Measurements from ENCODE around the gene HIPK2. TPM values are rescaled to one million over a fixed set of nuclear protein-coding genes. Genes with fewer than 3 reads are reported as not detected.

The HIPK2 gene
- total and polyA plus RNA-seq, 2 experiments from 2014 or later = 7.3 to 16.9 TPM

DNA sequence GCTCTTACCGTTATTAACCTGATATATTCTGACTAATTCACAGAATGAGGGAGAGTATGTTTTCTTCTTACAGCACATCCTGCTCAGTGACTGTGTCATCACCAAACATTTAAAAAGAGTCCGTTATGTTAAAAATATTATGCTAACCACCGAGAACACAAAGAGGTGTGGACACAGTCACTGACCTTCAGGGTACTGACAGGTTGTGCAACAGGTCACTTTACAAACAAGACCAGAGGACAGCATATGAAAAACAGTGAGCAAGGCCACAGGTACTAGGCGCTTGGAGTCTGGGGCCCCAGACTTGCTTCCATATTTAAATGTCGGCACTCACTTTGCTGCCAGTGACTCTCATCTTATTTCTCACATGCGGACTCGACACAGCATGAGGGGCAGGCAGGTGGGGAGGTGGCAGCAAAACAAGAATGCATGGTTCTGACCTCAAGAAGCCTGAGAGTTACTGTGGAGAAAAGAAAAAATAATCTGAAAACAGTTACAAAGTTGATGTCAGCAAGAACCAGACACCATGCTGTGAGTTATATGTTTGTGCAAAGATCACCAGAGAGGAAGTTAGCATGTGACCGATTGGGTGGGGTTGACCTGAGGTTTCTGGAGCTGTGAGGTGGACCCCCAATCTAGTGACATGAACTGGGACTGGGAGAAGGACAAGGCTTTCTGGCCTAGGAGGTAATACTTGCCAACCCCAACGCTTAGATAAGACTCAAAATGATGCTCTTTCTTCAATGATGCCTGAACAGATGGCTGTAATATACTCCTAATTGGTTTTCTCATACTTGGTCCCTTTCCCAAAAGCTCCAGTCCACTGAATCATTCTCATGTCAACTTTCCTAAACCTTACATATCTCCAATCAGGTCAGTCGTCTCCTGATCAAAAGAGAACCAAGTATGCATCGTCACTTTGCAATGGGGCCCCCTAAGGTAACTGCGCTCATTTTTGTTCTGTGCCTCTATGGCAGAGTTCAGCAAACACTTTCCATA is 102.4 kb downstream of the HIPK2 start:
- TF ChIP-seq, protein P1, sequence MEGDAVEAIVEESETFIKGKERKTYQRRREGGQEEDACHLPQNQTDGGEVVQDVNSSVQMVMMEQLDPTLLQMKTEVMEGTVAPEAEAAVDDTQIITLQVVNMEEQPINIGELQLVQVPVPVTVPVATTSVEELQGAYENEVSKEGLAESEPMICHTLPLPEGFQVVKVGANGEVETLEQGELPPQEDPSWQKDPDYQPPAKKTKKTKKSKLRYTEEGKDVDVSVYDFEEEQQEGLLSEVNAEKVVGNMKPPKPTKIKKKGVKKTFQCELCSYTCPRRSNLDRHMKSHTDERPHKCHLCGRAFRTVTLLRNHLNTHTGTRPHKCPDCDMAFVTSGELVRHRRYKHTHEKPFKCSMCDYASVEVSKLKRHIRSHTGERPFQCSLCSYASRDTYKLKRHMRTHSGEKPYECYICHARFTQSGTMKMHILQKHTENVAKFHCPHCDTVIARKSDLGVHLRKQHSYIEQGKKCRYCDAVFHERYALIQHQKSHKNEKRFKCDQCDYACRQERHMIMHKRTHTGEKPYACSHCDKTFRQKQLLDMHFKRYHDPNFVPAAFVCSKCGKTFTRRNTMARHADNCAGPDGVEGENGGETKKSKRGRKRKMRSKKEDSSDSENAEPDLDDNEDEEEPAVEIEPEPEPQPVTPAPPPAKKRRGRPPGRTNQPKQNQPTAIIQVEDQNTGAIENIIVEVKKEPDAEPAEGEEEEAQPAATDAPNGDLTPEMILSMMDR (conservative IDR thresholded peaks at IDR 0.05; ENCODE audit: low read depth in 2 of 2) = no peak
- TF ChIP-seq, protein P2, sequence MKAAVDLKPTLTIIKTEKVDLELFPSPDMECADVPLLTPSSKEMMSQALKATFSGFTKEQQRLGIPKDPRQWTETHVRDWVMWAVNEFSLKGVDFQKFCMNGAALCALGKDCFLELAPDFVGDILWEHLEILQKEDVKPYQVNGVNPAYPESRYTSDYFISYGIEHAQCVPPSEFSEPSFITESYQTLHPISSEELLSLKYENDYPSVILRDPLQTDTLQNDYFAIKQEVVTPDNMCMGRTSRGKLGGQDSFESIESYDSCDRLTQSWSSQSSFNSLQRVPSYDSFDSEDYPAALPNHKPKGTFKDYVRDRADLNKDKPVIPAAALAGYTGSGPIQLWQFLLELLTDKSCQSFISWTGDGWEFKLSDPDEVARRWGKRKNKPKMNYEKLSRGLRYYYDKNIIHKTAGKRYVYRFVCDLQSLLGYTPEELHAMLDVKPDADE (IDR thresholded peaks at IDR 0.05) = no peak
- no peak for TF ChIP-seq STAT1 (IDR thresholded peaks at IDR 0.05; ENCODE audit: unreplicated experiment)
- TF ChIP-seq, protein P3, sequence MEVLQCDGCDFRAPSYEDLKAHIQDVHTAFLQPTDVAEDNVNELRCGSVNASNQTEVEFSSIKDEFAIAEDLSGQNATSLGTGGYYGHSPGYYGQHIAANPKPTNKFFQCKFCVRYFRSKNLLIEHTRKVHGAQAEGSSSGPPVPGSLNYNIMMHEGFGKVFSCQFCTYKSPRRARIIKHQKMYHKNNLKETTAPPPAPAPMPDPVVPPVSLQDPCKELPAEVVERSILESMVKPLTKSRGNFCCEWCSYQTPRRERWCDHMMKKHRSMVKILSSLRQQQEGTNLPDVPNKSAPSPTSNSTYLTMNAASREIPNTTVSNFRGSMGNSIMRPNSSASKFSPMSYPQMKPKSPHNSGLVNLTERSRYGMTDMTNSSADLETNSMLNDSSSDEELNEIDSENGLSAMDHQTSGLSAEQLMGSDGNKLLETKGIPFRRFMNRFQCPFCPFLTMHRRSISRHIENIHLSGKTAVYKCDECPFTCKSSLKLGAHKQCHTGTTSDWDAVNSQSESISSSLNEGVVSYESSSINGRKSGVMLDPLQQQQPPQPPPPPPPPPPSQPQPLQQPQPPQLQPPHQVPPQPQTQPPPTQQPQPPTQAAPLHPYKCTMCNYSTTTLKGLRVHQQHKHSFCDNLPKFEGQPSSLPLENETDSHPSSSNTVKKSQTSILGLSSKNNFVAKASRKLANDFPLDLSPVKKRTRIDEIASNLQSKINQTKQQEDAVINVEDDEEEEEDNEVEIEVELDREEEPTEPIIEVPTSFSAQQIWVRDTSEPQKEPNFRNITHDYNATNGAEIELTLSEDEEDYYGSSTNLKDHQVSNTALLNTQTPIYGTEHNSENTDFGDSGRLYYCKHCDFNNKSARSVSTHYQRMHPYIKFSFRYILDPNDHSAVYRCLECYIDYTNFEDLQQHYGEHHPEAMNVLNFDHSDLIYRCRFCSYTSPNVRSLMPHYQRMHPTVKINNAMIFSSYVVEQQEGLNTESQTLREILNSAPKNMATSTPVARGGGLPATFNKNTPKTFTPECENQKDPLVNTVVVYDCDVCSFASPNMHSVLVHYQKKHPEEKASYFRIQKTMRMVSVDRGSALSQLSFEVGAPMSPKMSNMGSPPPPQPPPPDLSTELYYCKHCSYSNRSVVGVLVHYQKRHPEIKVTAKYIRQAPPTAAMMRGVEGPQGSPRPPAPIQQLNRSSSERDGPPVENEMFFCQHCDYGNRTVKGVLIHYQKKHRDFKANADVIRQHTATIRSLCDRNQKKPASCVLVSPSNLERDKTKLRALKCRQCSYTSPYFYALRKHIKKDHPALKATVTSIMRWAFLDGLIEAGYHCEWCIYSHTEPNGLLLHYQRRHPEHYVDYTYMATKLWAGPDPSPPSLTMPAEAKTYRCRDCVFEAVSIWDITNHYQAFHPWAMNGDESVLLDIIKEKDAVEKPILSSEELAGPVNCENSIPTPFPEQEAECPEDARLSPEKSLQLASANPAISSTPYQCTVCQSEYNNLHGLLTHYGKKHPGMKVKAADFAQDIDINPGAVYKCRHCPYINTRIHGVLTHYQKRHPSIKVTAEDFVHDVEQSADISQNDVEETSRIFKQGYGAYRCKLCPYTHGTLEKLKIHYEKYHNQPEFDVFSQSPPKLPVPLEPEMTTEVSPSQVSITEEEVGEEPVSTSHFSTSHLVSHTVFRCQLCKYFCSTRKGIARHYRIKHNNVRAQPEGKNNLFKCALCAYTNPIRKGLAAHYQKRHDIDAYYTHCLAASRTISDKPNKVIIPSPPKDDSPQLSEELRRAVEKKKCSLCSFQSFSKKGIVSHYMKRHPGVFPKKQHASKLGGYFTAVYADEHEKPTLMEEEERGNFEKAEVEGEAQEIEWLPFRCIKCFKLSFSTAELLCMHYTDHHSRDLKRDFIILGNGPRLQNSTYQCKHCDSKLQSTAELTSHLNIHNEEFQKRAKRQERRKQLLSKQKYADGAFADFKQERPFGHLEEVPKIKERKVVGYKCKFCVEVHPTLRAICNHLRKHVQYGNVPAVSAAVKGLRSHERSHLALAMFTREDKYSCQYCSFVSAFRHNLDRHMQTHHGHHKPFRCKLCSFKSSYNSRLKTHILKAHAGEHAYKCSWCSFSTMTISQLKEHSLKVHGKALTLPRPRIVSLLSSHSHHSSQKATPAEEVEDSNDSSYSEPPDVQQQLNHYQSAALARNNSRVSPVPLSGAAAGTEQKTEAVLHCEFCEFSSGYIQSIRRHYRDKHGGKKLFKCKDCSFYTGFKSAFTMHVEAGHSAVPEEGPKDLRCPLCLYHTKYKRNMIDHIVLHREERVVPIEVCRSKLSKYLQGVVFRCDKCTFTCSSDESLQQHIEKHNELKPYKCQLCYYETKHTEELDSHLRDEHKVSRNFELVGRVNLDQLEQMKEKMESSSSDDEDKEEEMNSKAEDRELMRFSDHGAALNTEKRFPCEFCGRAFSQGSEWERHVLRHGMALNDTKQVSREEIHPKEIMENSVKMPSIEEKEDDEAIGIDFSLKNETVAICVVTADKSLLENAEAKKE (CRISPR knock-in tag; IDR thresholded peaks at IDR 0.05) = no peak
- TF ChIP-seq, protein P4, sequence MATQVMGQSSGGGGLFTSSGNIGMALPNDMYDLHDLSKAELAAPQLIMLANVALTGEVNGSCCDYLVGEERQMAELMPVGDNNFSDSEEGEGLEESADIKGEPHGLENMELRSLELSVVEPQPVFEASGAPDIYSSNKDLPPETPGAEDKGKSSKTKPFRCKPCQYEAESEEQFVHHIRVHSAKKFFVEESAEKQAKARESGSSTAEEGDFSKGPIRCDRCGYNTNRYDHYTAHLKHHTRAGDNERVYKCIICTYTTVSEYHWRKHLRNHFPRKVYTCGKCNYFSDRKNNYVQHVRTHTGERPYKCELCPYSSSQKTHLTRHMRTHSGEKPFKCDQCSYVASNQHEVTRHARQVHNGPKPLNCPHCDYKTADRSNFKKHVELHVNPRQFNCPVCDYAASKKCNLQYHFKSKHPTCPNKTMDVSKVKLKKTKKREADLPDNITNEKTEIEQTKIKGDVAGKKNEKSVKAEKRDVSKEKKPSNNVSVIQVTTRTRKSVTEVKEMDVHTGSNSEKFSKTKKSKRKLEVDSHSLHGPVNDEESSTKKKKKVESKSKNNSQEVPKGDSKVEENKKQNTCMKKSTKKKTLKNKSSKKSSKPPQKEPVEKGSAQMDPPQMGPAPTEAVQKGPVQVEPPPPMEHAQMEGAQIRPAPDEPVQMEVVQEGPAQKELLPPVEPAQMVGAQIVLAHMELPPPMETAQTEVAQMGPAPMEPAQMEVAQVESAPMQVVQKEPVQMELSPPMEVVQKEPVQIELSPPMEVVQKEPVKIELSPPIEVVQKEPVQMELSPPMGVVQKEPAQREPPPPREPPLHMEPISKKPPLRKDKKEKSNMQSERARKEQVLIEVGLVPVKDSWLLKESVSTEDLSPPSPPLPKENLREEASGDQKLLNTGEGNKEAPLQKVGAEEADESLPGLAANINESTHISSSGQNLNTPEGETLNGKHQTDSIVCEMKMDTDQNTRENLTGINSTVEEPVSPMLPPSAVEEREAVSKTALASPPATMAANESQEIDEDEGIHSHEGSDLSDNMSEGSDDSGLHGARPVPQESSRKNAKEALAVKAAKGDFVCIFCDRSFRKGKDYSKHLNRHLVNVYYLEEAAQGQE (IDR thresholded peaks at IDR 0.05; ENCODE audit: unreplicated experiment) = no peak
- TF ChIP-seq CREB1 (CRISPR knock-in tag; IDR thresholded peaks at IDR 0.05; ENCODE audit: low read depth) = no peak
- no peak for TF ChIP-seq EZH2 (IDR thresholded peaks at IDR 0.05; ENCODE audit: low read depth, unreplicated experiment)
- TF ChIP-seq JUNB (IDR thresholded peaks at IDR 0.05; ENCODE audit: unreplicated experiment) = no peak
- TF ChIP-seq ZNF331 (CRISPR knock-in tag; IDR thresholded peaks at IDR 0.05; ENCODE audit: low read depth) = no peak
- no peak for TF ChIP-seq POLR2AphosphoS5 (IDR thresholded peaks at IDR 0.05; ENCODE audit: low read depth)
- TF ChIP-seq NANOG (IDR thresholded peaks at IDR 0.05; ENCODE audit: borderline replicate concordance) = no peak
- TF ChIP-seq EZH2phosphoT487 (IDR thresholded peaks at IDR 0.05; ENCODE audit: unreplicated experiment) = no peak
- no peak for TF ChIP-seq ZNF114 (CRISPR knock-in tag; IDR thresholded peaks at IDR 0.05)
- peaks cover 42% of the 10 kb centered on the region for H3K4me1 Mint-ChIP-seq
- Histone ChIP-seq H2AFZ (no peak overlapping the region), H3K9me2 (ENCODE audit: insufficient read depth) (no peaks in the 10 kb centered on the region), H4K20me1 (replicated peaks; ENCODE audit: insufficient read depth) (no peaks in the 10 kb centered on the region), H3K27me3 (ENCODE audit: insufficient read depth) (no peaks in the 10 kb centered on the region), H3K27ac (ENCODE audit: low read depth) (no peak overlapping the region), H3K79me2 (replicated peaks; ENCODE audit: insufficient read depth) (no peaks in the 10 kb centered on the region), H3K36me3 (ENCODE audit: insufficient read depth) (no peaks in the 10 kb centered on the region), H3K4me1 (ENCODE audit: insufficient read depth) (peaks cover 6% of the 10 kb centered on the region), H3K4me3 (no peak overlapping the region), H3F3A (replicated peaks; ENCODE audit: low read depth) (no peaks in the 10 kb centered on the region), H3K4me2 (no peak overlapping the region)
- no peaks in the 10 kb centered on the region for H3K27me3 Mint-ChIP-seq (ENCODE audit: insufficient read depth, low read depth, poor library complexity)
- H3K36me3 Mint-ChIP-seq (ENCODE audit: low read depth) = peaks cover 5% of the 10 kb centered on the region; the same call in 1 of the 3 replicates
- DNase-seq (ENCODE audit: low spot score) = no peak
- no peak overlapping the region for H3K27ac Mint-ChIP-seq
- no peak overlapping the region for H3K4me3 Mint-ChIP-seq
- H3K9me3 Mint-ChIP-seq = no peaks in the 10 kb centered on the region
- no peak for ATAC-seq

Data from GM23338 (cell line).